GM12864 (cell line): ENCODE results near the gene TNFRSF11A.

Experiments used
- DNase-seq: peaks from one replicate; pipeline ENCODE4 v3.0.0-alpha.2; 2011; ENCODE audit warnings: low read depth
- H3K4me3 ChIP-seq: 2 replicates; pipeline ENCODE4 v1.5.1; 2011; ENCODE audit warnings: mild to moderate bottlenecking, low read depth, low read length, control low read depth
- TF ChIP-seq, protein P1 (sequence below): IDR thresholded peaks from 2 replicates; pipeline ENCODE4 v1.5.1; 2011; ENCODE audit warnings: low read depth, mild to moderate bottlenecking, moderate library complexity, low read length, control low read depth, inconsistent platforms; ENCODE audit errors: missing control alignments

Gene TNFRSF11A

DNA sequence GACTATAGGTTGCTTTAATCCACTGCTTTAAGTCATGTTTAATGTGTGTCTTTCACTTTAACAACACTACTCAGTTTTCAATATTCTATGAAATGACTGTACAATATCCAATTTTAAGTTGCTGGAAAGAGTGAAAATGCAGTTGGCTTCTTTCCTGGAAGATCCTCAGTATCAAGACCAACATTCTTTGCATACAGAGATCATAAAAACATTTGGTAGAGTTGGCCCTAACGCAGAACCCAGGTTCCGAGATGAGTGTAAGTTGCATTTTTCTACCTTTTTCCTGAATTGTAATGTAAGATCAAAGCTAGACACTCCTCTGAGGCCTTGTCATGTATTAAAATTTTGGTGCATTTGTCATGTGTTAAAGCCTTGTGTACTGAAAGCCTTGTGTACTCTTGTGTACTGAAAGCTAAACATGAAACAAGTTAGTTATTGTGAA, 42.9 kb upstream of the TNFRSF11A start:
- no peak overlapping the region for H3K4me3 ChIP-seq
- TF ChIP-seq, protein P1, sequence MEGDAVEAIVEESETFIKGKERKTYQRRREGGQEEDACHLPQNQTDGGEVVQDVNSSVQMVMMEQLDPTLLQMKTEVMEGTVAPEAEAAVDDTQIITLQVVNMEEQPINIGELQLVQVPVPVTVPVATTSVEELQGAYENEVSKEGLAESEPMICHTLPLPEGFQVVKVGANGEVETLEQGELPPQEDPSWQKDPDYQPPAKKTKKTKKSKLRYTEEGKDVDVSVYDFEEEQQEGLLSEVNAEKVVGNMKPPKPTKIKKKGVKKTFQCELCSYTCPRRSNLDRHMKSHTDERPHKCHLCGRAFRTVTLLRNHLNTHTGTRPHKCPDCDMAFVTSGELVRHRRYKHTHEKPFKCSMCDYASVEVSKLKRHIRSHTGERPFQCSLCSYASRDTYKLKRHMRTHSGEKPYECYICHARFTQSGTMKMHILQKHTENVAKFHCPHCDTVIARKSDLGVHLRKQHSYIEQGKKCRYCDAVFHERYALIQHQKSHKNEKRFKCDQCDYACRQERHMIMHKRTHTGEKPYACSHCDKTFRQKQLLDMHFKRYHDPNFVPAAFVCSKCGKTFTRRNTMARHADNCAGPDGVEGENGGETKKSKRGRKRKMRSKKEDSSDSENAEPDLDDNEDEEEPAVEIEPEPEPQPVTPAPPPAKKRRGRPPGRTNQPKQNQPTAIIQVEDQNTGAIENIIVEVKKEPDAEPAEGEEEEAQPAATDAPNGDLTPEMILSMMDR, result no peak
- DNase-seq, result no peak

DNA sequence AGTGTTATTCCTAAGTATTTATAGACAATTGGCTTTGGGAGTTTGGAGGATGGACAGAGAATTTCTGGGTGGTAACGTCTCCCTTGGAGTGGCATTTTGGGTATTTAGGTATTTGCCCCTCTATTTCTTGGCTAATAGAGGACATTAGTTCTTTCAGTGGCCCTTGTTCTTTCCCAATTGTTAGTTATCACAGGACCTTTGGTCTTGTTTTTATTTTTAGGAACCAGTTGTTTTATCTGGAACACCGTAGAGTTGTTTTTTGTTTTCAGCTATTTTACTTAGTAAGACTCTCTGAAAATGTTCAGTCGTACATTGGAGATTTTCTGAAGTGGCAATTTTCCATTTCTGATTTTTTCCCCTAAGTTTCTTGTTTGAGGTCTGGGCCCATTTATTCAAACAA, 40.5 kb upstream of the TNFRSF11A start:
- DNase-seq, result no peak
- TF ChIP-seq, protein P1, result no peak

DNA sequence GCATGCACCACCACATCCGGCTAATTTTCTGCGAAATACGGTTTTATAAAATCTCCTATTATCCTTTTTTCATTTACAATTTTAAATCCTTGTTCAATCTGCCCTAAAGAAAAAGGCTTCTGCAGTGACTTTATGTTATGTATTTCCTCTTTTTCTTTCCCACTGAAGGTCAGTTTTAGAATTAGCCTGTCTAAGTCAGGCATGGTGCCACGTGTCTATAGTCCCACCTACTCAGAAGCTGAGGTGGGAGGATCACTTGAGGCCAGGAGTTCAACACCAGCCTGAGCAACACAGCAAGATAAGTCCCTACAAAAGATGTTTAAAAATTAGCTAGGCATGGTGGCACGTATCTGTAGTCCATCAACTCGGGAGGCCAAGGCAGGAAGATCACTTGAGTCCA, 39.8 kb upstream of the TNFRSF11A start:
- no peak overlapping the region for H3K4me3 ChIP-seq
- TF ChIP-seq, protein P1, result no peak
- DNase-seq, result no peak

More for the DNA sequence above, 40.5 kb upstream of the TNFRSF11A start:
- no peak overlapping the region for H3K4me3 ChIP-seq

DNA sequence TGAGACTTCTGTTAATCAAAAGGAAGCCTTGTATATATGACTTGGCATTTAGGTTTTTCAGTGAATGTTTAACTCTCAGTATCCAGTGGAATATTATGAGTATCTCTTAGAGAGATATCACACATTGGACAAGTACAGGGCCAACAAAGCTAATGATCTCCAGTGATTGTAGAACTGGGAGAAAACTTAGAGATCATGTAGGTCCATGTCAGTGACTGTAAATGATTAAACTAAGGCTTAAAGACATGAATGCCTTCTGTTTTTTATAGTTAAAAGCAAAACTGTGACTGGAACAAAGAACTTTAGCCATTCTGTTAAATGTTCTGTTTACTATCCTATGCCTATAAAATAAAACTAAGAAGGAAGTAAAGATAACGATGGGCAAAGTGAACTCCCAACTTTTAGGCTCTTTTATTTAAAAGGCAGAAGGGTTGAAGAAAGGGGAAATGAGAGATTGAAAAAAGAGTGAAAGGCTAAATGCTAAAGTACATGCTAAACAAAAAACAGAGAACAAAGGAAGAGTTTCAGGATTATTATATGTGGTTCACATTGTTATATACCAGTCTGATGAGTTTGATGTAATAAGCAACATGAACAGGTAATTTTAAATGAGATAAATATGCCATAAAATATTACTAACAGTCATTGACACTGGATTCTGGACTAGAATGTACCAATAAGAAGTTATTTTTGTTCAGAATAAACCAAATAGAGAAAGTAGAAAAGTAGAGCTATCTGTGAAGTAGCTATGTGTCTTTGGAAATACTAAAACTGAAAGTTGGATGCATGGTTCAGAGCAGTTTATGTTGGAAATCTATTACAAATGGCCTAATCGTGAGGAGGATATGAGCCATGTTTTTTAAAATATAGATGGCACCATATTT, 37.1 kb upstream of the TNFRSF11A start:
- DNase-seq, result no peak
- H3K4me3 ChIP-seq, result no peak overlapping the region
- TF ChIP-seq, protein P1, result no peak

DNA sequence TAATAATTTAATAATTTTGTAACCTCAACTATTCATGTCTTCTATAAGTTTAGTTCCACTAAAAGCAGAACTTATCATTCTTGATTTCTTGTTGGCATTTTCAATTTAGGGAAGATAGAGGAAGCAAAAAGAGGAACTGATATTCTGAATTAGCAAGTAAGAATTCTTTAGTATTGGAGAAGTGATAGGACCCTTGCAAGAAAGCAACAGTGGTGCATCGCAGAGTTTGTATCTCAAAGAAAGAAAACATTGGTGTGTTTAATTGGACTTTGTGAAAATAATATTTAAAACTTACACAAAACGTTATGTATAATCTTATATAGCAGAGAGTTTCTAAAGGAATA, 36.5 kb upstream of the TNFRSF11A start:
- TF ChIP-seq, protein P1, result no peak

DNA sequence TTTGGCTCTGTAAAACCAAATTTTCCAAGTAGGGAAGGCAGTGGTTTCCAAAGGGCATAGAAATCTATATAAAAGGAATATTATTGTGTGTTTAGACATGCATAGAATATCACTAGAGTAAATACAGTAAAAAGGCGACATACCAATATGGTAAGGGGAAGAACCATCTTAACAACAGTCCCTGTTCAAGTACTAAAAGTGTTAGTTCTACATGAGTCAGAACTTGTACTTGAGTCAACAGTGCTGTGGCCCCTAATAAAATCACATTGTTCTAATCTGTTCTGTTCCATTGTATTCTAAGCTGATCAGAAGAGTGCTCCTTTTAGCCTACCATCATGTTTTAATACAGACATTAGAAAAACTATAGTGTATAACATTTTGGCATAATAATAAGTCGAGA, 36.1 kb upstream of the TNFRSF11A start:
- peak; percentile 8 for DNase-seq
- H3K4me3 ChIP-seq, result no peak overlapping the region
- TF ChIP-seq, protein P1, result no peak

More for the DNA sequence above, 36.5 kb upstream of the TNFRSF11A start:
- no peak for DNase-seq
- H3K4me3 ChIP-seq, result no peak overlapping the region

DNA sequence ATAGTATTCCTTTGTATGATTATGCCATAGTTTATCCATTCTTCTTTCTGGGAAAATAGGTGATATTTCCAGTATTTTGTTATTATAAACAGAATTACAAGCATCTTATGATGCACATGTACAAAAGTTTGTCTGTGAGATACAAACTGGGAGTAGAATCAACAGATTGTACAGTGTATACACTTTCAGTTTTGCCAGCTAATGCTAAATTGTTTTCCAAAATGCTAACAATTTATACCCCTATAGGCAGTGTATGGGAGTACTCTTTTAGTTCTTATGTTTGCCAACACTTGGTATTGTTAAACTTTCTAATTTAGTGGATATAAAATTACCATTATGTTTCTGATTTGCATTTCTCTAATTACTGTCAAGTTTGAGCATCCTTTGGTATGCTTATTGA, 31.0 kb upstream of the TNFRSF11A start:
- TF ChIP-seq, protein P1, result no peak
- no peak for DNase-seq
- H3K4me3 ChIP-seq, result no peak overlapping the region
